DMS 273 (cell line): Measurements from ENCODE around the gene VAPB.
A peak's percentile ranks its signal among the peaks of the same experiment; 100 is the strongest.

ENCODE experiments used
- DNase-seq: peaks from one replicate; lab custom pipeline; 2025; ENCODE audit not compliant: unreplicated experiment; lab: John Stamatoyannopoulos, UW

The VAPB gene

GRCh38 chr20:58377766-58378401, 11.1 kb upstream of the VAPB start:
- no peak for DNase-seq

- DNase-seq = no peak
Measured at GRCh38 chr20:58378704-58379103, 10.3 kb upstream of the VAPB start.

- no peak for DNase-seq
Measured at GRCh38 chr20:58381627-58382026, 7.4 kb upstream of the VAPB start.

- no peak for DNase-seq
Measured at GRCh38 chr20:58382096-58382495, 6.9 kb upstream of the VAPB start.

GRCh38 chr20:58384821-58385220, 4.2 kb upstream of the VAPB start:
- no peak for DNase-seq

GRCh38 chr20:58388028-58388601, 914 bp upstream of the VAPB start:
- DNase-seq = no peak

- DNase-seq = peak; percentile 73
Measured at GRCh38 chr20:58389324-58389967, 417 bp downstream of the VAPB start.

- DNase-seq = no peak
Measured at GRCh38 chr20:58389968-58390658, 1.1 kb downstream of the VAPB start.

- no peak for DNase-seq
Measured at GRCh38 chr20:58390659-58391035, 1.6 kb downstream of the VAPB start.

GRCh38 chr20:58392286-58392685, 3.3 kb downstream of the VAPB start:
- DNase-seq = no peak

- no peak for DNase-seq
Measured at GRCh38 chr20:58393299-58393698, 4.3 kb downstream of the VAPB start.

GRCh38 chr20:58394801-58395200, 5.8 kb downstream of the VAPB start:
- DNase-seq = no peak

- no peak for DNase-seq
Measured at GRCh38 chr20:58395604-58396003, 6.6 kb downstream of the VAPB start.

- no peak for DNase-seq
Measured at GRCh38 chr20:58397429-58397828, 8.4 kb downstream of the VAPB start.

- no peak for DNase-seq
Measured at GRCh38 chr20:58398254-58398653, 9.2 kb downstream of the VAPB start.

GRCh38 chr20:58399926-58400325, 10.9 kb downstream of the VAPB start:
- no peak for DNase-seq

GRCh38 chr20:58401162-58401561, 12.1 kb downstream of the VAPB start:
- no peak for DNase-seq

- no peak for DNase-seq
Measured at GRCh38 chr20:58402305-58402704, 13.3 kb downstream of the VAPB start.

- no peak for DNase-seq
Measured at GRCh38 chr20:58402827-58403226, 13.8 kb downstream of the VAPB start.

GRCh38 chr20:58403272-58403671, 14.2 kb downstream of the VAPB start:
- DNase-seq = no peak

- no peak for DNase-seq
Measured at GRCh38 chr20:58405504-58406291, 16.7 kb downstream of the VAPB start.
